Measurements from ENCODE around the gene IL2RA. TPM values are rescaled to one million over a fixed set of nuclear protein-coding genes. Genes with fewer than 3 reads are reported as not detected.

IL2RA gene
- total RNA-seq, 4 donors from 2014 or later: 0.42 to 2.2 (median 0.60) TPM; not detected in 1

- Histone ChIP-seq H3K27me3 (no peaks in the 10 kb centered on the region), H3K27ac (peak overlapping the region in 2 of 4 donors; percentile 78 to 96), H3K36me3 (no peaks in the 10 kb centered on the region), H3K9me3 (no peaks in the 10 kb centered on the region), H3K4me1 (peaks cover 0 to 21% (median 8%) of the 10 kb centered on the region in 4 donors), H3K4me3 (peak overlapping the region; percentile 57 to 92 (median 87))
- 24% methylated on average over 6 of the region's 6 CpGs for WGBS, 2 donors
- TF ChIP-seq CTCF (IDR thresholded peaks at IDR 0.05): no peak
- no peak for TF ChIP-seq POLR2A (IDR thresholded peaks at IDR 0.05)
- TF ChIP-seq EP300 (IDR thresholded peaks at IDR 0.05): no peak
- DNase-seq (ENCODE audit: low spot score in 2 of 2): no peak
These were observed 84.0 kb downstream of the IL2RA start for GRCh38 chr10:5978230-5978489.

GRCh38 chr10:5977471-5978229 is 84.5 kb downstream of the IL2RA start, which contains the start of gene IL15RA:
IL15RA (minus strand) TSS chr10:5977543; CDS start chr10:5977492, 51 bp downstream.
- peak in 1 of 2 donors; percentile 26 for DNase-seq (ENCODE audit: low spot score in 2 of 2)
- TF ChIP-seq POLR2A (IDR thresholded peaks at IDR 0.05) (peak in 1 of 2 donors; percentile 11), CTCF (IDR thresholded peaks at IDR 0.05) (peak in 1 of 5 experiments; percentile 19), EP300 (IDR thresholded peaks at IDR 0.05) (peak in 1 of 2 donors; percentile 37)
- H3K4me1 ChIP-seq: peaks cover 0 to 21% (median 8%) of the 10 kb centered on the region in 4 donors
- WGBS, 2 donors: 0 to 1% methylated on average over 20 to 34 of the region's 80 CpGs
- peak within 1 kb of the TSS; percentile 57 to 92 (median 87) for H3K4me3 ChIP-seq
- no peaks in the 10 kb centered on the region for H3K36me3 ChIP-seq
- no peaks in the 10 kb centered on the region for H3K9me3 ChIP-seq
- peak within 1 kb of the TSS; percentile 52 to 96 (median 68) for H3K27ac ChIP-seq
- H3K27me3 ChIP-seq: no peaks in the 10 kb centered on the region

GRCh38 chr10:5976512-5977470 is 85.4 kb downstream of the IL2RA start:
- Histone ChIP-seq H3K4me3 (peak overlapping the region; percentile 57 to 92 (median 87)), H3K36me3 (no peaks in the 10 kb centered on the region), H3K9me3 (no peaks in the 10 kb centered on the region), H3K27ac (peak overlapping the region; percentile 52 to 96 (median 68)), H3K27me3 (no peaks in the 10 kb centered on the region), H3K4me1 (peaks cover 0 to 21% (median 9%) of the 10 kb centered on the region in 4 donors)
- WGBS, 2 donors: 2 to 3% methylated on average over 51 to 59 of the region's 82 CpGs
- TF ChIP-seq CTCF (IDR thresholded peaks at IDR 0.05): no peak
- no peak for TF ChIP-seq EP300 (IDR thresholded peaks at IDR 0.05)
- TF ChIP-seq POLR2A (IDR thresholded peaks at IDR 0.05): no peak
- no peak for DNase-seq (ENCODE audit: low spot score in 2 of 2)

GRCh38 chr10:5975641-5976473 is 86.3 kb downstream of the IL2RA start:
- H3K27me3 ChIP-seq: no peaks in the 10 kb centered on the region
- peaks cover 0 to 28% (median 11%) of the 10 kb centered on the region in 4 donors for H3K4me1 ChIP-seq
- 76 to 86% methylated on average over 20 of the region's 20 CpGs for WGBS, 2 donors
- TF ChIP-seq POLR2A (IDR thresholded peaks at IDR 0.05) (no peak), EP300 (IDR thresholded peaks at IDR 0.05) (peak in 1 of 2 donors; percentile 42)
- peak overlapping the region; percentile 52 to 96 (median 68) for H3K27ac ChIP-seq
- peak in 1 of 2 donors; percentile 43 for DNase-seq (ENCODE audit: low spot score in 2 of 2)
- no peaks in the 10 kb centered on the region for H3K9me3 ChIP-seq
- H3K4me3 ChIP-seq: peak overlapping the region; percentile 57 to 92 (median 87)
- H3K36me3 ChIP-seq: no peaks in the 10 kb centered on the region

GRCh38 chr10:5973069-5973468 is 89.1 kb downstream of the IL2RA start:
- TF ChIP-seq POLR2A (IDR thresholded peaks at IDR 0.05): no peak
- WGBS, 2 donors: 72 to 78% methylated on average over 4 of the region's 4 CpGs
- H3K27ac ChIP-seq: no peak overlapping the region
- H3K4me1 ChIP-seq: peaks cover 0 to 30% (median 9%) of the 10 kb centered on the region in 4 donors
- H3K36me3 ChIP-seq: no peaks in the 10 kb centered on the region
- no peaks in the 10 kb centered on the region for H3K27me3 ChIP-seq
- no peaks in the 10 kb centered on the region for H3K9me3 ChIP-seq
- no peak overlapping the region for H3K4me3 ChIP-seq
- no peak for DNase-seq (ENCODE audit: low spot score in 2 of 2)
